AG04449 (cell line): ENCODE results near the gene PARP1.

Source experiments
- CTCF ChIA-PET: fragments of 350-600 bp; formaldehyde crosslinking; extraction: SDS; loops from one replicate; lab custom pipeline; 2021; ENCODE audit warnings: antibody characterized with exemption; lab: Yijun Ruan, JAX
- POLR2A ChIA-PET: fragments of 400-600, 350-600 bp; formaldehyde crosslinking; extraction: SDS; loops from one replicate; lab custom pipeline; 2020; ENCODE audit warnings: antibody characterized with exemption, inconsistent platforms; lab: Yijun Ruan, JAX
- DNase-seq: peaks from one replicate; pipeline ENCODE4 v3.0.0-alpha.2; 2010; ENCODE audit warnings: low read depth, low spot score
- H3K4me3 ChIP-seq: 2 replicates; pipeline ENCODE4 v1.5.1; 2011; ENCODE audit warnings: low read depth, mild to moderate bottlenecking, control low read depth, low read length
- TF ChIP-seq, protein P1 (sequence below): IDR thresholded peaks from one replicate; pipeline ENCODE4 v1.5.1; 2011; ENCODE audit warnings: mild to moderate bottlenecking, moderate library complexity, low read length, control low read depth, inconsistent platforms; ENCODE audit not compliant: insufficient read depth; ENCODE audit errors: missing control alignments

PARP1 gene

GRCh38 chr1:226381226-226381998 lies 26.5 kb downstream of the PARP1 start:
- H3K4me3 ChIP-seq, result no peak overlapping the region
- DNase-seq, result no peak
- POLR2A ChIA-PET, result no interaction called here
- TF ChIP-seq, protein P1, sequence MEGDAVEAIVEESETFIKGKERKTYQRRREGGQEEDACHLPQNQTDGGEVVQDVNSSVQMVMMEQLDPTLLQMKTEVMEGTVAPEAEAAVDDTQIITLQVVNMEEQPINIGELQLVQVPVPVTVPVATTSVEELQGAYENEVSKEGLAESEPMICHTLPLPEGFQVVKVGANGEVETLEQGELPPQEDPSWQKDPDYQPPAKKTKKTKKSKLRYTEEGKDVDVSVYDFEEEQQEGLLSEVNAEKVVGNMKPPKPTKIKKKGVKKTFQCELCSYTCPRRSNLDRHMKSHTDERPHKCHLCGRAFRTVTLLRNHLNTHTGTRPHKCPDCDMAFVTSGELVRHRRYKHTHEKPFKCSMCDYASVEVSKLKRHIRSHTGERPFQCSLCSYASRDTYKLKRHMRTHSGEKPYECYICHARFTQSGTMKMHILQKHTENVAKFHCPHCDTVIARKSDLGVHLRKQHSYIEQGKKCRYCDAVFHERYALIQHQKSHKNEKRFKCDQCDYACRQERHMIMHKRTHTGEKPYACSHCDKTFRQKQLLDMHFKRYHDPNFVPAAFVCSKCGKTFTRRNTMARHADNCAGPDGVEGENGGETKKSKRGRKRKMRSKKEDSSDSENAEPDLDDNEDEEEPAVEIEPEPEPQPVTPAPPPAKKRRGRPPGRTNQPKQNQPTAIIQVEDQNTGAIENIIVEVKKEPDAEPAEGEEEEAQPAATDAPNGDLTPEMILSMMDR, result no peak
- CTCF ChIA-PET, result interaction anchor here (1.6 kb wide), 1 partner anchor 26 kb away, joined by 4 read pairs; the partner anchor contains the start of gene PARP1

DNA sequence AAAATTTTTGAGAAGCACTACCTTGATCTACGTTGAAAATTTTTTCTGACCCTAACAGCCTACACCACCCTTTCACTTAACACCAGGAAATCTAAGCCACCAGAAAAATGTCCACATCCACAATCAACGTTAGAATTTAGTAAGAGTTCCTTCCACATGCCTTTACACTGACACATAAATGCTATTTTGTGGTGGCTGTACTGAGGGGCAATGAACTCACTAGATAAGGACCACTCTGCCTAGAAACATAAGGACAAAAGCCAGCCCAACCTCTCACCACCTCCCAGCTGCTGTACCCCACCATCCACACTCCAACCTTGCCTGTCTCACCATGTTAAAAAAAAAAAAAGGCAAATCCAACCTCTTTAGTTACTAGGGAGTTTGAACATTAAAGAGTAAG lies 29.8 kb downstream of the PARP1 start:
- CTCF ChIA-PET, result interaction anchor here (0.6 to 0.9 kb wide), 2 partner anchors 15 to 30 kb away, joined by 3 read pairs; partner anchors contain the start of gene PARP1
- DNase-seq, result no peak
- no peak overlapping the region for H3K4me3 ChIP-seq
- POLR2A ChIA-PET, result no interaction called here
- TF ChIP-seq, protein P1, result no peak

- H3K4me3 ChIP-seq, result no peak overlapping the region
- TF ChIP-seq, protein P1, result no peak
- CTCF ChIA-PET, result interaction anchor here (1.7 kb wide), 1 partner anchor 10 kb away, joined by 7 read pairs; no protein-coding TSS in a partner anchor
- POLR2A ChIA-PET, result no interaction called here
- DNase-seq, result no peak
Measured at GRCh38 chr1:226376300-226376699, 31.6 kb downstream of the PARP1 start.

DNA sequence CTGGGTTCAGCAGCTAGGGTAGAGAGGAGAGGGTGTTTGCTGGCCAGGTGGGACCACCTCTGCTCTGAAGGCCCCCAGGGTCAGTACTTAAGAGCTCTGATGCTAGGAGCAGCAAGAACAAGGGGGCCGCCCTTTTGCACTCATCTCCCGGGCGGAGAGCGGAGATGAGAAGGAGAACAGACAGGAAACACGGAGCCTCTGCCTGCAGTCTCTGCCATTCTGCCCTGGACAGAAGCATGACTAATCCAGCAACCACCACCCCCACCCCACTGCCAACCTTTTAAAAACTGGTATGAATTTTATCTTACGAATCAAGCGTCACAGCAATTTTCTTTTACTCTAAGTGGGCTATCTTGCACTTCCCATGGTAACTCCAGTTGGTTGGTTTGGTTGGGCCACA lies 34.5 kb downstream of the PARP1 start:
- TF ChIP-seq, protein P1, result no peak
- CTCF ChIA-PET, result interaction anchor here (2.7 kb wide), 1 partner anchor 34 kb away, joined by 13 read pairs; the partner anchor contains the start of gene PARP1
- POLR2A ChIA-PET, result no interaction called here
- DNase-seq, result no peak
- no peak overlapping the region for H3K4me3 ChIP-seq

DNA sequence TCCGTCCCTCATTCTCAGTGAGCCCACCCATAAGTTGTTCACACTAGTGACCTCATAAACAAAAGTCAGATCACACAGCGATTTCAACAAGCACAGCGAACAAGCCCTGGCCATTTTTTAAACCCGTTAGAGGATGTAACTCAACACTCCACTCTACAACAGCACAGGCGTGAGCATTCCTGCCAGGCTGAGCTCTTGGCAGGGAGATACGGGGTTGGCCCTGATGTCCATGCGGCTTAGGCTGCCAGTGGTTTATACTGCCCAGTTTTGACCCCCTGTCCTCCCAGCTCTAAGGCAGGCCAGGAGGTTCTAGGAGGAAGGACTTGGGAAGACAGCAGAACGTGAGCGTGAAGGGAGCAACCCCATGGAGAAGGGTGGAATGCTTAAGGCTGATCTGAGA lies 35.0 kb downstream of the PARP1 start:
- ChIA-PET CTCF (interaction anchor here (2.7 kb wide), 1 partner anchor 35 kb away, joined by 13 read pairs; the partner anchor contains the start of gene PARP1), POLR2A (no interaction called here)
- TF ChIP-seq, protein P1, result no peak

GRCh38 chr1:226371866-226372490 lies 35.9 kb downstream of the PARP1 start:
- TF ChIP-seq, protein P1, result no peak
- ChIA-PET POLR2A (no interaction called here), CTCF (interaction anchor here (1.1 to 2.7 kb wide), 2 partner anchors 36 kb away, joined by 3 to 13 read pairs; partner anchors contain the start of gene PARP1)
- no peak overlapping the region for H3K4me3 ChIP-seq
- DNase-seq, result no peak

More for the DNA sequence above, 35.0 kb downstream of the PARP1 start:
- no peak overlapping the region for H3K4me3 ChIP-seq
- DNase-seq, result no peak
